Stimulated activated naive CD8-positive, alpha-beta T cell treated with anti-CD3 and anti-CD28 coated beads, Interleukin-15, amount 100 ng/mL, for 72 hours (primary cell): Measurements from ENCODE around the gene EXOC6.
A peak's percentile ranks its signal among the peaks of the same experiment; 100 is the strongest.

ENCODE experiments used
- ATAC-seq: fragments of 150-1000 bp; cut with Tn5 transposase; 2 replicates; pipeline ENCODE4 v1.10.0; 2021; ENCODE audit warnings: mild to moderate bottlenecking, moderate library complexity
- DNase-seq, 2 donors: peaks; one replicate each; pipeline ENCODE4 v3.0.0; 2021 to 2022
- H3K27ac Mint-ChIP-seq, 2 donors: one replicate each; pipeline ENCODE4 v1.8.0; 2022; ENCODE audit warnings: mild to moderate bottlenecking in 2 of 2, mixed read lengths in 2 of 2, moderate library complexity in 2 of 2
- H3K27me3 Mint-ChIP-seq: one replicate; pipeline ENCODE4 v1.8.0; 2022; ENCODE audit warnings: mixed read lengths
- H3K4me1 Mint-ChIP-seq: one replicate; pipeline ENCODE4 v1.8.0; 2022; ENCODE audit warnings: mild to moderate bottlenecking, mixed read lengths
- H3K4me3 Mint-ChIP-seq, 2 donors: one replicate each; pipeline ENCODE4 v1.8.0; 2022; ENCODE audit warnings: mild to moderate bottlenecking in 2 of 2, mixed read lengths in 2 of 2, moderate library complexity in 1 of 2
- H3K9me3 Mint-ChIP-seq, 2 donors: one replicate each; pipeline ENCODE4 v1.8.0; 2022; ENCODE audit warnings: mixed read lengths in 2 of 2

Gene EXOC6

DNA sequence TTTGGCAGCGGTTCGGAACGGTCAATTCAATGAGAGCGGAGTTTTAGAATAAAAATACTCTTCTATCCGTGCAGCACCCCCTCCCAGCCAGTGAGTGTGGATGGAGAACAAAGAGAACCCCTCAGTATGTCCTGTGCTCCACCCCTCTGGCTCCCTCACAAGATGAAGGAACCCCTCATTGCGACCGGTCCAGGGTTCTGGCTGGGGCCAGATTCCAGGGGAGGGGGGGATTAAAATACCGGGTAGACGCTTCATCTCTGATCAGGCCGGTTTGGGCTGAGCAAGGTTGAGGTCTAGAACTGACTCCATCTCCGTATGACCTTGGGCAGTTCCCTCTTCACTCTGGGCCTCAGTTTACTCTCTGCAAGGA lies 218.2 kb downstream of the EXOC6 start:
- Mint-ChIP-seq H3K27me3 (peaks cover 99% of the 10 kb centered on the region), H3K9me3 (no peaks in the 10 kb centered on the region), H3K27ac (no peak overlapping the region), H3K4me1 (peaks cover 29% of the 10 kb centered on the region), H3K4me3 (no peak overlapping the region)
- no peak for ATAC-seq
- DNase-seq = no peak

DNA sequence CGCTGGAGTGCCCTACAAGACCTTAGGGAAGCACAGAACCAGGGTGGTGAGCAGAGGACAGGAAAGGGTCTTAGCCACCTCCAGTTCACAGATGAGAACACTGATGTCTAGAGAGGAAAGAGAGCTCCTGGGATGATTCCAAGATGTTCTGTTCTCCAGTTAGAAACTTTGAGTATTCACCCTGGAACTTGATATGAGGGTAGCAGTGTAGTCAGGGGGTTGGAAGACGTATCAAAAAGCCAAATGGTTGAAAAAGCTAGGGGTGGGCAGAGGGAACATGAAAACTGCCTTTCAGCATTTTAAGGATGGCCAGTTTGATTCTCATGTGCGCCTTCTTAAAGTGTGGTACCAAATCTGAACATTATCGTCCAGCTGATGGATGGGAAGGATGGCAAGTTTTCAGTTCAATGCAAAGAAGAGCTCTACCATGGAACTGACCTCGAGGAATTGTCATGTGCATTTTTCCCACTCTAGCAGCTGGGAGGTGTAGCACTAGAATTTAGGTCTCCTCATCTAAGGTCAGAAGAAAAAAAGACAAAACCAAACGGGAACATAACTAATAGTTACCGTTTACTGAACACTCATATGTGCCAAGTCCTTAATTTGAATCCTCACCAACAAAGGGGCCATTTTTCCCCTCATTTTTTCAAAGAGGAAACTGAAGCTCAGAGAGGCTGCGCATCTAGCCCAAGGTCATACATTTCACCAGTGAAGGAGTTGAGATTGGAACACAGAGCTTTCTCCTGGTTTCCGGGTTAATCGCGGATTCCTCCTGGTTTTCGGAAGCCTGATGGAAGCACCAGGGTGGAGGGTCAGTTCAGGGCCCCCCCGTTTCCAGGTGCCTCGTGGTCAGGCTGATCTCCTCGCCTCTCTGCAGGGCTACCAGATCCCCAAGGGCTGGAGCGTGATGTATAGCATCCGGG lies 219.4 kb downstream of the EXOC6 start:
- no peak overlapping the region for H3K4me3 Mint-ChIP-seq
- no peak overlapping the region for H3K27ac Mint-ChIP-seq
- ATAC-seq (no peak), DNase-seq (no peak)
- H3K9me3 Mint-ChIP-seq = no peaks in the 10 kb centered on the region
- H3K27me3 Mint-ChIP-seq = peaks cover 99% of the 10 kb centered on the region
- peaks cover 29% of the 10 kb centered on the region for H3K4me1 Mint-ChIP-seq

DNA sequence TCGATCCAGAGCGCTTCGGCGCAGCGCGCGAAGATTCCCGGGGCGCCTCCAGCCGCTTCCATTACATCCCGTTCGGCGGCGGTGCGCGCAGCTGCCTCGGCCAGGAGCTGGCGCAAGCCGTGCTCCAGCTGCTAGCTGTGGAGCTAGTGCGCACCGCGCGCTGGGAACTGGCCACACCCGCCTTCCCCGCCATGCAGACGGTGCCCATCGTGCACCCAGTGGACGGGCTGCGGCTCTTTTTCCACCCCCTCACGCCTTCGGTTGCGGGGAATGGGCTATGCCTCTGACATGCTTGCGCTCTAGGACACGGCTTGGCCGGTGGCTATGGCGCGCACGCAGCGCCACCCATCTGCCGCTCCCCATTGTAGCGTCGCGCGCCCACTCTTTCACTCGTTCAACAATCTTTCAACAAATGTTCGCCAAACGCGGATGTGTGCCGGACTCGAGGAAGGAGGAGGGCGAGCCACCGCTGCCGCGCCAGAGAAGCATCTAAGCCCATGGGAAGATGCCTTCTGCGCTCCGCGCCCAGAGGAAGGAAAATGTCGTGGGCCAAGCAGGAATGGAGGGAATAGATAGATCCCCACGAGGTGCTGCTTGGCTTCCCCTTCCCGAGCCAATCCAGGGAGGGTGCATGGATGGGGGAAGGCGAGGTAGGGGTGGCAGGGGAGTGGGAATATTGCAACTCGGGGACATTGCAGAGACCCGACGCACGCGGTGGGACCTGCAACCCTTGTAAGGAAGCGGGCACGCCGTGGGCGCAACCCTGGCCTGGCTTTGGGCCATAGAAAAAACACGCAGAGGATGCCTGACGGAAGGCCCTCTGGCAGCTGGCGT lies 220.3 kb downstream of the EXOC6 start:
- Mint-ChIP-seq H3K4me3 (peak overlapping the region in 1 of 2 donors; percentile 2), H3K4me1 (peaks cover 33% of the 10 kb centered on the region), H3K27ac (no peak overlapping the region), H3K9me3 (no peaks in the 10 kb centered on the region), H3K27me3 (peaks cover 99% of the 10 kb centered on the region)
- ATAC-seq = no peak
- DNase-seq = peak in 1 of 2 donors; percentile 27

DNA sequence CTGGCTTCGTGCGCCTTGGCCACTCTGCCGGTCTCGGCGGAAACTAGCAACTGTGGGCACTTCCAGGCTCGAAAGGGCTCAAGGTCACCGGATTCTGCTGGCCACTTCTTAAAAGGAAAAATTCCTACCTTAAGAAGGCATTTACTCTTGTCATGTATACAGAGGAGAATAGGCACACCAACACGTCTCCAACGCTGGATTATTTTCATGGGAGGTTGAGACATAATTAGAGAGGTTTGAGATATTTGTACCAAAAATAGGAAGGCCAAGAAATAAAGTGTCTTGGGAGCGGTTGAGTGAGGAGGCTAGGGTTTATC lies 220.9 kb downstream of the EXOC6 start:
- ATAC-seq = no peak
- peaks cover 36% of the 10 kb centered on the region for H3K4me1 Mint-ChIP-seq
- no peak for DNase-seq
- H3K4me3 Mint-ChIP-seq = no peak overlapping the region
- no peaks in the 10 kb centered on the region for H3K9me3 Mint-ChIP-seq
- H3K27ac Mint-ChIP-seq = no peak overlapping the region
- peaks cover 99% of the 10 kb centered on the region for H3K27me3 Mint-ChIP-seq

DNA sequence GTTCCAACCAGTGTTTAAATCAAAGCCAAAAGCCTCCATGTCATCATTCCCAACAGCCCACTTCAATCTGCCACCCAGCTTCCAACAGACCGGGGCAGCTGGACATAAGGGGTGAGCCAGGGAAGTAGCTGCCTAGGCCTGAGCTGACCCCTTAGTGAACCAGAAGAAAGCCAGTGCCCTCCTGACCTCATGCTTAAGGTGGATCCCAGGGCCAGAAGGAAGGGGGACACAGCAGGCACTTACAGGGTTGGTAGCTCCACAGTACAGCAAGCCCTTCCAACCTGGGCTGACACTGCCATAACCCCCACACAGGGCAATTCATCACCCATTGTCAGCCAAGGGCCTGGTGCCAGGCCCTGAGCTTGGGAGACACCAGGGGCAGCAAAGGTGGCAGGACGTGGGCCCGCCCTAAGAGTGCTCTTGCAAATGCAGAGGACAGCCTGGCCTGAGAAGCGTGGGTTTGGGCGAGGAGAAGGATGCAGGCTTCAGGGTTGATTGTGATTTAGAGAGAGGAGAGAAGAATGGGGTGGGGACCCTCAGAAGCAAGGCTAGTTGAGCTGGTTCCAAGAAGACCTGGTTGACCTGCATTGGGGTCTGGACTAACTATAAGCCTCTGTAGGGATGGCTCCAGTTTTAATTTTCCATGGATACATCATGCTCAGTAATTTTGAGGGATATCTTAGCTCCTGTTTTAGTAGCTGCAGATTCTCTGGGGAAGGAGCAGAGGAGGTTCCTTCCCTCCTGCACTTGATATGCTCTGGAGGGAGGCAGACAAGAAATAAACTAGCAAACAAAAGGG lies 222.3 kb downstream of the EXOC6 start:
- ATAC-seq = no peak
- H3K4me3 Mint-ChIP-seq = no peak overlapping the region
- H3K9me3 Mint-ChIP-seq = no peaks in the 10 kb centered on the region
- H3K27me3 Mint-ChIP-seq = peaks cover 99% of the 10 kb centered on the region
- peaks cover 45% of the 10 kb centered on the region for H3K4me1 Mint-ChIP-seq
- no peak overlapping the region for H3K27ac Mint-ChIP-seq
- DNase-seq = no peak

DNA sequence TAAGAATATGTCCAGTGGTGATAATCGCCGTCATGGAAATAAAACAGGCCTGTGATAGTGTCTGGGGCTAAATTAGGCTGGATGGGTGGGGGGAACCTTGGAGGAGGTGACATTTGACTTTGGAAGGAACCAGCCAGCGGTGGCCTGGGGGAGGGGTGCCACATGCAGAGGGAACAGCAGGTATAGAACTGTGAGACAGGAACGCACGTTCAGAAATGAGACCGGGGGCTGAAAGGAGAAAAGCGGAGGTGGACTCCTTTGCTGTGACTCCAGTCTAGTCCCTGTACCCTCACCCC lies 222.8 kb downstream of the EXOC6 start:
- H3K27ac Mint-ChIP-seq = no peak overlapping the region
- H3K27me3 Mint-ChIP-seq = peaks cover 99% of the 10 kb centered on the region
- H3K4me1 Mint-ChIP-seq = peaks cover 48% of the 10 kb centered on the region
- DNase-seq (no peak), ATAC-seq (no peak)
- H3K4me3 Mint-ChIP-seq = no peak overlapping the region
- no peaks in the 10 kb centered on the region for H3K9me3 Mint-ChIP-seq

DNA sequence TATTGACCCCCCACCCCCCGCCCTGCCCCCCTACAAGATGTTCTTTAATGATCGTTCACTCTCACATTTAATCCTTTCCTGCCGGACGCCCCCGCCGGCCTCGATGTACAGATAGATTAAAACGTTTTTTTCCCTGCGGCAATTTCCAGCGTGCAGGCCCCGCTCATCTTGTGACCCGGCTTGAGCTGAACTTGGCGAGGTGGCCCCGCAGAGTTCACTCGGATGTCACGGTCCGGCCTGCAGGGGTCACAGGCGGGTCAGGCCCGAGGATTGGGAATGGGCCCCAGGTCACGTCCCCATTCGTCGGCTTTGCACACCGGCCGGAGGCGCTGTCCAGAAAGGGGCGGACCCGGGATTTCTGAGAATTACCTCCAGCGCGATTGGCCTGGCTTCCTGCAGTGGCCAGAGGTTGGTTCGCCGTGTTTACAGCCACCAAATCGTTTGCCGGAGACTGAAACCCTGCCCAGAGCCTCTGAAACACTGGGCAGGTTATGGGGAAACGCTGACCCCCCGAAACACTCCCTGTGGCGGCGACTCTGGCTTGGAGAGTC lies 223.4 kb downstream of the EXOC6 start:
- Mint-ChIP-seq H3K27ac (no peak overlapping the region), H3K4me3 (peak overlapping the region; percentile 35 to 71), H3K9me3 (no peaks in the 10 kb centered on the region), H3K27me3 (peaks cover 100% of the 10 kb centered on the region), H3K4me1 (peaks cover 48% of the 10 kb centered on the region)
- DNase-seq (no peak), ATAC-seq (no peak)

DNA sequence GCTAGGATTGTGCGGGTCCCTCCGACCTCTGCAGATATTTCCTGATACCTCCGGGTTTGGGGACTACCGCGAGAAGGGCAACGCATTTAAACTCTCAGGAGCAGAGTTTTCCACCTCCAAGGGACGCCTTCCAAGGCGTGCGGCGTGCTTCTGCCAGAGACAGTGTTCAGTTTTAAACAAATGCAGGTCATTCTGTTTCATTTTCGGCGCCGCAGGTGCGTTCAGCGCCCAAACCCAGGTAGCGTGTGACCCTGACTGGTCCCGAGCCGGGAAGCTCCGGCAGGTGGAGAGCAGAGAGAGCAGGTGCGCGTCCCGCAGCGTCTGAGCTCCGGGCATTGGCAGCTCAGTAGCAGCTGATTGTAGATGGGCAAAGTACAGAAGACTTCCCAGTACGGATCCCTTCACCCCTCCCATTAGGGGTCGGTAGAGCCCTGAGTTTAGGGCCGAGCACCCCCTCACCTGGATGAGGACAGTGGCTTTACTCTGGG lies 223.9 kb downstream of the EXOC6 start:
- H3K27ac Mint-ChIP-seq = no peak overlapping the region

DNA sequence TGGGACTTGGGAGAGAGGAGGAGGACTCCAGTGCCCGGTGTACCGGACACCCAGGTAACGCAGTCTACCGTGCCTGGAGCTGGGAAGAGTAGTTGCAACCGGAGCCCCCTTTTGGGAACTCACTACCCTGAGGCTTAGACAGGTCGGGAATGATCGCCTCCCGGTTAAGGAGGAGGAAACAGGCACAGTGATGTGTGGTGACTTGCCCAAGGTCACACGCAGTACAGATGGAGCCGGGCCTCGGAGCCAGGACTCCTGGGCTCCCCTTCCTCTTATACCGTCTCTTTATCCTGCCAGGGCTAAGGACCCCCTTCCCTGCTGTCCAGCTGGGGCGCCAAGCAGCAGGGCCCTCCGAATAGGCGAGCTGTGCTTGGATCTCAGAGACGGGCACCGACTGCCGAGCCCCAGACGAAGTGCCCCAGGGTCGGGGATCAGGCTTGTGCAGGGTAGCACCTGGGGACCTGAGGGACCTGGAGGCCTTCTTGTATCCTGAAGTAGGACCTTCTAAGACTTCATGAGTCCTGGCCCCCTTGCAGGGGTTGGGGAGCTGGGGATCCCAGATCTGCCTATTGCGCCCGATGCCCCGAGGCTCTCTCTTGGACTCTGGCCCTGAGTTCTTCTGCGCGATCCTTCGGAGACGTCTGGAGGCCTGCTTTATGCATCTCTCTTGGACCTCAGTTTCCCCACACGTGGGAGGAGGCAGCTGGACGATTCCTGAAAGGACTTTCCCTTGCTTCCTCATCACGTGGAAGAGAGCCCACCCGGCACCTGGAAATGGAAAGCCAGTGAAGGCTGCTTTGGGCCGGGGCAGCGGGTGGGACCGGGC lies 224.6 kb downstream of the EXOC6 start:
- ATAC-seq (peak; percentile 25), DNase-seq (no peak)
- H3K27me3 Mint-ChIP-seq = peaks cover 92% of the 10 kb centered on the region
- peak overlapping the region; percentile 29 to 71 for H3K4me3 Mint-ChIP-seq
- H3K4me1 Mint-ChIP-seq = peaks cover 48% of the 10 kb centered on the region
- no peak overlapping the region for H3K27ac Mint-ChIP-seq
- no peaks in the 10 kb centered on the region for H3K9me3 Mint-ChIP-seq

More for the DNA sequence above, 223.9 kb downstream of the EXOC6 start:
- no peak for DNase-seq
- Mint-ChIP-seq H3K27me3 (peaks cover 99% of the 10 kb centered on the region), H3K4me1 (peaks cover 48% of the 10 kb centered on the region), H3K9me3 (no peaks in the 10 kb centered on the region), H3K4me3 (peak overlapping the region; percentile 24 to 71)
- ATAC-seq = no peak

DNA sequence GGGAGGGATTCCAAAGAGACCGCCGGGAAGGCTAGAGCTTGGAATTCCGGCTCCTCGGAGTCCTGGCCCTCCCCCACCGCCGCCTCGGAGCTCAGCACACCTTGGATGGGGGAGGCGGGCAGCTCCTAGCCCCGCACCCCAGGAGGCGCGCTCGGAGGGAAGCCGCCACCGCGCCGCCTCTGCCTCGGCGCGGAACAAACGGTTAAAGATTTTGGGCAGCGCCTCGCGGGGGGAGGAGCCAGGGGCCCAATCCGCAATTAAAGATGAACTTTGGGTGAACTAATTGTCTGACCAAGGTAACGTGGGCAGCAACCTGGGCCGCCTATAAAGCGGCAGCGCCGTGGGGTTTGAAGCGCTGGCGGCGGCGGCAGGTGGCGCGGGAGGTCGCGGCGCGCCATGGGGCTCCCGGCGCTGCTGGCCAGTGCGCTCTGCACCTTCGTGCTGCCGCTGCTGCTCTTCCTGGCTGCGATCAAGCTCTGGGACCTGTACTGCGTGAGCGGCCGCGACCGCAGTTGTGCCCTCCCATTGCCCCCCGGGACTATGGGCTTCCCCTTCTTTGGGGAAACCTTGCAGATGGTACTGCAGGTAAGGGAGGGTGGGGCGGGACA lies 225.3 kb downstream of the EXOC6 start, which contains the start of gene CYP26A1:
Gene CYP26A1, plus strand, starts transcription at position 355 of the 608 bp plus-strand sequence. Its CDS starts 42 bp downstream, at position 397.
- Mint-ChIP-seq H3K27me3 (peaks cover 85% of the 10 kb centered on the region), H3K4me3 (peak within 1 kb of the TSS; percentile 80 to 86), H3K9me3 (no peaks in the 10 kb centered on the region), H3K4me1 (peaks cover 42% of the 10 kb centered on the region), H3K27ac (no peak within 1 kb of the TSS)
- DNase-seq (peak in 1 of 2 donors; percentile 32), ATAC-seq (peak; percentile 21)

DNA sequence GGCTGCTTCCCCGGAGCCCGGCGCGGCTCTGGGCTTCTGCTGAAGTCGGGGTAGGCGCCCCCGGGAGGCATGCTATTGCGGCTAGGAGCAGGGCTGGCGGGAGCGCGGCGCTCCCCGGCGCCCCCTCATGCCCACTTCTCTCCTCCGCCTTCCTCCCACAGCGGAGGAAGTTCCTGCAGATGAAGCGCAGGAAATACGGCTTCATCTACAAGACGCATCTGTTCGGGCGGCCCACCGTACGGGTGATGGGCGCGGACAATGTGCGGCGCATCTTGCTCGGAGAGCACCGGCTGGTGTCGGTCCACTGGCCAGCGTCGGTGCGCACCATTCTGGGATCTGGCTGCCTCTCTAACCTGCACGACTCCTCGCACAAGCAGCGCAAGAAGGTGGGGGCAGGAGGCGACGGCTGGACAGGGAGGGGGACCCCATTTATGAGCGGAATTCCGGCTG lies 225.9 kb downstream of the EXOC6 start:
- H3K4me3 Mint-ChIP-seq = peak overlapping the region; percentile 80 to 86
- H3K4me1 Mint-ChIP-seq = peaks cover 39% of the 10 kb centered on the region
- ATAC-seq (peak; percentile 21), DNase-seq (peak in 1 of 2 donors; percentile 24)
- peaks cover 83% of the 10 kb centered on the region for H3K27me3 Mint-ChIP-seq
- no peak overlapping the region for H3K27ac Mint-ChIP-seq
- H3K9me3 Mint-ChIP-seq = no peaks in the 10 kb centered on the region

DNA sequence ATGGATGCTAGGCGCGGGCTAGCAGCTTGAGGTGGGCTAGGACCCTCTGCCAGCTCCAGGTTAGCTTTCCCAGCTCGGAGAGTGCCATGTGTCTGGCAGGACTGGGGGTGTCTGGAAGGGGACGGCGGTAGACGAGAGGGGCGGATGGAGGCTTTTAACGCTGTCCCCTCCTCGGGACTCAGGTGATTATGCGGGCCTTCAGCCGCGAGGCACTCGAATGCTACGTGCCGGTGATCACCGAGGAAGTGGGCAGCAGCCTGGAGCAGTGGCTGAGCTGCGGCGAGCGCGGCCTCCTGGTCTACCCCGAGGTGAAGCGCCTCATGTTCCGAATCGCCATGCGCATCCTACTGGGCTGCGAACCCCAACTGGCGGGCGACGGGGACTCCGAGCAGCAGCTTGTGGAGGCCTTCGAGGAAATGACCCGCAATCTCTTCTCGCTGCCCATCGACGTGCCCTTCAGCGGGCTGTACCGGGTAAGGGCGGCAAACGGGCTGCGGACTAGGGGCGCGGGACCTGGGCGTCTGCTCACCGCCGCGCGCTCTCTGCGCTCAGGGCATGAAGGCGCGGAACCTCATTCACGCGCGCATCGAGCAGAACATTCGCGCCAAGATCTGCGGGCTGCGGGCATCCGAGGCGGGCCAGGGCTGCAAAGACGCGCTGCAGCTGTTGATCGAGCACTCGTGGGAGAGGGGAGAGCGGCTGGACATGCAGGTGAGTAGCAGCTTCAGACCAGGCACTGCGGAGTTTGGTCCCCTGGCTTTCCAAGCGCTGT lies 226.5 kb downstream of the EXOC6 start:
- Mint-ChIP-seq H3K4me3 (peak overlapping the region; percentile 80 to 86), H3K4me1 (peaks cover 39% of the 10 kb centered on the region), H3K27ac (no peak overlapping the region), H3K9me3 (no peaks in the 10 kb centered on the region), H3K27me3 (peaks cover 83% of the 10 kb centered on the region)
- peak; percentile 19 for ATAC-seq
- DNase-seq = peak in 1 of 2 donors; percentile 40

DNA sequence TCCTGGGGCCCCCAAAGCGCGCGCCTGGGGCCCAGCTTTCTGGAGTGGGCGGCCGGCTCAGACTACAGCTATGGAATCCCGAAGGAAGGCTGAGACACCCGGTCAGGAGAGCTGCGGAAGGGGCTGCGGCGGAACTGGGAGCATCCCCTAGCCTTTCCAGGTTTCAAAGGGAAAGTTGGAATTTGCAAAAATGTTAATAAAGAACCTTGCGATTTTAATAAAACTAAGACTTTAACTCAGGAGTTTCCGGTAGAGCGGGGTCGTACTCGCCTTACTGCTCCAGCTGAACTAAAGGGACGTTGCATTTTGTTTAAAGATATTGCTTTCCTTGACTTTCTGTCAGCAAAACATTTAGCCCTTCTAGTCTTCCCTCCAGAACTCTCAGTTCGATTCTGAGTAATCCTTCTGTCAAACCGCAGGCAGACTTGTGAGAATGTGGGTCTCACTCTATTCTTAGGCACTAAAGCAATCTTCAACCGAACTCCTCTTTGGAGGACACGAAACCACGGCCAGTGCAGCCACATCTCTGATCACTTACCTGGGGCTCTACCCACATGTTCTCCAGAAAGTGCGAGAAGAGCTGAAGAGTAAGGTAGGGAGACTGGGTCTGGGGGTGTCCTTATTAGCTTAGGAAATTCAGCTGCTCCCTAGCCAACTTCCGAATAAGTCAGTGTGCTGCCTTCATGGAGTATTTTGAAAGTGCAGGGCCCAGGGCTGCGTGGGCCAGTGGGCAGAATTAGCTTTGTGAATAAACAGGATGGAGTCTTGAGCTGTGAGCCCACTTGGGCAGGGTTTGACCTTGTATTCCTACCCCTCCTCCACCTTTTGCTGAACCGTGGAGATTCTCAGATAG lies 227.3 kb downstream of the EXOC6 start:
- ATAC-seq (peak; percentile 51), DNase-seq (peak in 1 of 2 donors; percentile 30)
- Mint-ChIP-seq H3K27me3 (peaks cover 83% of the 10 kb centered on the region), H3K4me3 (peak overlapping the region; percentile 31 to 35), H3K4me1 (peaks cover 45% of the 10 kb centered on the region), H3K9me3 (no peaks in the 10 kb centered on the region), H3K27ac (no peak overlapping the region)
